ENCODE measurements around the gene STK32B. TPM values are rescaled to one million over a fixed set of nuclear protein-coding genes. Genes with fewer than 3 reads are reported as not detected.

The STK32B gene
- total and polyA plus RNA-seq, 2 of the 8 experiments (the other 6 are each of a cell fraction or from before 2014, with no cell fraction given) = 2.3 to 2.5 TPM

DNA sequence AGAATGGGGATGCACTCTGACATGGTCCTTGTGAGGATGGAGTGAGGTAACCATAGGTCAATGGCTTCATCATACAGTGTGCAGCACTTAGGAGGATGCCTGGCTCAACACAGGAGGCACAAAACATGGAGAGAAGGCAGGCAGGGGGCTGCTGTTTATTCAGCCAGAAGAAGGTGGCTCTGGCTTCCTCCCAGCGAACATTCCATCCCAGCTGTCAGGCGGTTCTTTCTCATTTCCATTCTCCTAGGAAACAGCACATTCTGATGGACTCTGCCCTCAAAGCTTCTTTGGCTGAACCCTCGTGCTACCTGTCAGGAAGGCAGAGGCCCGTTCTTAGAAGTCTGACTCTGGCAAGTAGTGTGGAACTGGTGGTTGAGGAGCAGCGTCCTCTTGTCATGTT is 18.6 kb downstream of the STK32B start:
- peaks cover 4 to 9% of the 10 kb centered on the region in 2 experiments; a peak in 2 of 4 replicates for H3K9me3 ChIP-seq (ENCODE audit: insufficient read depth in 2 of 2, low read depth in 1 of 2, low read length in 1 of 2)
- no peak for DNase-seq (ENCODE audit: low read depth in 1 of 2, low spot score in 2 of 2)
- H2AFZ ChIP-seq (ENCODE audit: low read length) = no peak overlapping the region
- no peak overlapping the region for H2BK15ac ChIP-seq (ENCODE audit: low read length)
- no peak overlapping the region for H2BK120ac ChIP-seq (replicated peaks; ENCODE audit: low read depth, low read length)
- H3K36me3 ChIP-seq (ENCODE audit: control insufficient read depth in 2 of 4, insufficient read depth in 4 of 4, low read length in 3 of 4) = no peaks in the 10 kb centered on the region
- H3K56ac ChIP-seq (replicated peaks; ENCODE audit: insufficient read length, low read depth, low read length) = no peak overlapping the region
- H3K23ac ChIP-seq (ENCODE audit: insufficient read length) = no peak overlapping the region
- H3K27me3 ChIP-seq (replicated peaks in 1 of 4; ENCODE audit: control insufficient read depth in 3 of 4, extremely low read depth in 1 of 4, insufficient read depth in 3 of 4, low read length in 3 of 4) = no peaks in the 10 kb centered on the region
- H3K4ac ChIP-seq (replicated peaks; ENCODE audit: insufficient read length, low read depth, low read length) = no peak overlapping the region
- no peak overlapping the region for H4K8ac ChIP-seq (ENCODE audit: extremely low read depth, insufficient read depth, low read length)
- H3K27ac ChIP-seq (ENCODE audit: low read depth, low read length) = no peak overlapping the region
- no peak overlapping the region for H3K4me2 ChIP-seq (ENCODE audit: insufficient read depth in 1 of 2, low read depth in 2 of 2, low read length in 2 of 2)
- H2BK20ac ChIP-seq (ENCODE audit: low read length) = no peak overlapping the region
- no peak overlapping the region for H4K91ac ChIP-seq (replicated peaks; ENCODE audit: insufficient read length, low read length)
- ChIA-PET CTCF (ENCODE audit: partially characterized antibody) (no interaction called here), POLR2A (ENCODE audit: partially characterized antibody) (no interaction called here)
- WGBS, 2 experiments (ENCODE audit: extremely low coverage in 1 of 2, insufficient coverage in 1 of 2, insufficient read length in 1 of 2, insufficient replicate concordance in 2 of 2, low coverage in 1 of 2, low lambda C conversion rate in 2 of 2, missing lambda C conversion rate in 1 of 2) = 85% methylated on average over 5 of the region's 5 CpGs; no CpG with 5 or more reads in 1 of the 2 experiments
- H3K14ac ChIP-seq (ENCODE audit: insufficient read length) = no peak overlapping the region
- no peak overlapping the region for H4K5ac ChIP-seq (ENCODE audit: insufficient read length, low read depth, low read length)
- H2BK5ac ChIP-seq (ENCODE audit: low read depth, low read length) = no peak overlapping the region
- H3K79me2 ChIP-seq (ENCODE audit: control insufficient read depth in 1 of 2, insufficient read depth in 2 of 2, low read length in 2 of 2) = no peaks in the 10 kb centered on the region
- peaks cover 0 to 4% (median 0%) of the 10 kb centered on the region in 4 experiments; a peak in 2 of 7 replicates for H3K4me1 ChIP-seq (replicated peaks in 1 of 4; ENCODE audit: control insufficient read depth in 3 of 4, insufficient read depth in 4 of 4, low read length in 3 of 4)
- no peak overlapping the region for H2BK12ac ChIP-seq (ENCODE audit: low read depth, low read length)
- H3K79me1 ChIP-seq (ENCODE audit: low read depth, low read length) = no peaks in the 10 kb centered on the region
- H3K23me2 ChIP-seq (ENCODE audit: low read depth, low read length) = no peaks in the 10 kb centered on the region
- no peak overlapping the region for H3K18ac ChIP-seq (ENCODE audit: extremely low read depth, low read length)
- FAIRE-seq = no peak
- no peak overlapping the region for H3K4me3 ChIP-seq (ENCODE audit: extremely low read depth in 1 of 4, insufficient read depth in 2 of 4, low read depth in 3 of 4, low read length in 4 of 4)
- no peaks in the 10 kb centered on the region for H4K20me1 ChIP-seq (replicated peaks in 1 of 2; ENCODE audit: control insufficient read depth in 1 of 2, insufficient read depth in 2 of 2, low read length in 2 of 2)
- no peak overlapping the region for H2AK5ac ChIP-seq (ENCODE audit: low read depth, low read length)
- H3K9ac ChIP-seq (replicated peaks in 1 of 4; ENCODE audit: extremely low read depth in 1 of 4, low read depth in 3 of 4, low read length in 3 of 4) = no peak overlapping the region
- TF ChIP-seq POLR2A (IDR thresholded peaks at IDR 0.05; ENCODE audit: control extremely low read depth in 1 of 2, low read depth in 2 of 2, low read length in 2 of 2) = no peak
- no peak for TF ChIP-seq SIN3A (conservative IDR thresholded peaks at IDR 0.05 in 1 of 2, IDR thresholded peaks at IDR 0.05 in 1 of 2; ENCODE audit: low read depth in 1 of 2, low read length in 2 of 2)
- no peak for TF ChIP-seq FOSL1 (IDR thresholded peaks at IDR 0.05; ENCODE audit: insufficient read depth, low read depth, low read length)
- no peak for TF ChIP-seq NANOG (IDR thresholded peaks at IDR 0.05; ENCODE audit: insufficient read depth, low read depth, low read length, poor library complexity, severe bottlenecking)
- no peak for TF ChIP-seq JUN (IDR thresholded peaks at IDR 0.05; ENCODE audit: low read depth, low read length)
- TF ChIP-seq RFX5 (IDR thresholded peaks at IDR 0.05; ENCODE audit: borderline replicate concordance, low read depth, low read length) = no peak
- TF ChIP-seq BCL11A (IDR thresholded peaks at IDR 0.05; ENCODE audit: low read depth in 2 of 2, low read length in 2 of 2) = no peak

Data from H1 (cell line).